Esophagus muscularis mucosa (tissue), 4 donors: ENCODE measurements around the gene TIMM22. TPM values are rescaled to one million over a fixed set of nuclear protein-coding genes. Genes with fewer than 3 reads are reported as not detected.
"Not testable (repeated sequence)": the region's sequence is repeated elsewhere in the genome, so short reads cannot be mapped to it uniquely, and the experiment has no call there.

ENCODE experiments used
- DNase-seq: peaks from one replicate; pipeline ENCODE4 v3.0.0-alpha.2; 2017; ENCODE audit errors: extremely low spot score
- H3K27ac ChIP-seq, 4 donors: fragments of 200-600 bp; sonication (generic); replicated peaks in 1 of 4; 1 replicate in 3 of 4; 2 replicates in 1 of 4; pipeline ENCODE4 v1.5.1; 2016 to 2019; ENCODE audit warnings: mild to moderate bottlenecking in 1 of 4
- H3K27me3 ChIP-seq, 4 donors: fragments of 200-600 bp; sonication (generic); one replicate each; pipeline versions ENCODE4 v1.5.1 to v1.6.0; 2016 to 2019
- H3K36me3 ChIP-seq, 4 donors: fragments of 200-600 bp; sonication (generic); one replicate each; pipeline ENCODE4 v1.5.1; 2016 to 2019
- H3K4me1 ChIP-seq, 4 donors: fragments of 200-600 bp; sonication (generic); one replicate each; pipeline ENCODE4 v1.5.1; 2016 to 2019
- H3K4me3 ChIP-seq, 4 donors: fragments of 200-600 bp; sonication (generic); 1 replicate in 2 of 4; 2 replicates in 2 of 4; pipeline ENCODE4 v1.5.1; 2016 to 2019; ENCODE audit warnings: mild to moderate bottlenecking in 4 of 4, moderate library complexity in 1 of 4
- H3K9me3 ChIP-seq, 4 donors: fragments of 200-600 bp; sonication (generic); 1 replicate in 3 of 4; 2 replicates in 1 of 4; pipeline ENCODE4 v1.5.1; 2016 to 2019
- EP300 ChIP-seq: sonication (generic); formaldehyde crosslinking; IDR thresholded peaks from one replicate; pipeline ENCODE4 v1.6.1; 2017; ENCODE audit warnings: antibody characterized with exemption
- POLR2A ChIP-seq: fragments of 450-650 bp; IDR thresholded peaks from one replicate; pipeline ENCODE4 v1.6.1; 2017; ENCODE audit warnings: antibody characterized with exemption, moderate library complexity, mild to moderate bottlenecking, low read depth
- POLR2AphosphoS5 ChIP-seq, 2 donors: sonication (generic); formaldehyde crosslinking; IDR thresholded peaks; one replicate each; pipeline ENCODE4 v1.6.1; 2017; ENCODE audit warnings: antibody characterized with exemption in 2 of 2
- WGBS: methylation state at CpG from one replicate; pipeline ENCODE4 v1.1.5; 2018; 5-methylcytosine and 5-hydroxymethylcytosine counted together
- intact Hi-C: fragments of 100-400 bp; cut with DNase I; formaldehyde crosslinking; loops from one replicate; pipeline ENCODE4 v1.15.1; 2023
- total RNA-seq, 4 donors: library from RNA; depleted of rRNA; stranded (reverse); fragments of >200 nt; gene quantifications; one replicate each; pipeline versions ENCODE4 v1.1.0 to v1.2.1, GENCODE V29; 2016
- TF ChIP-seq, protein P1 (sequence below), 3 experiments: fragments of 200-600 bp in 2 of 3; fragments of 450-650 bp in 1 of 3; sonication (generic) in 2 of 3; IDR thresholded peaks; one replicate each; pipeline ENCODE4 v1.5.1; 2017 to 2019; ENCODE audit warnings: antibody characterized with exemption in 3 of 3, mild to moderate bottlenecking in 2 of 3, moderate library complexity in 1 of 3

The TIMM22 gene
- total RNA-seq, result 10 to 100 TPM; 14.1 to 17.9 (median 15.8) TPM

DNA sequence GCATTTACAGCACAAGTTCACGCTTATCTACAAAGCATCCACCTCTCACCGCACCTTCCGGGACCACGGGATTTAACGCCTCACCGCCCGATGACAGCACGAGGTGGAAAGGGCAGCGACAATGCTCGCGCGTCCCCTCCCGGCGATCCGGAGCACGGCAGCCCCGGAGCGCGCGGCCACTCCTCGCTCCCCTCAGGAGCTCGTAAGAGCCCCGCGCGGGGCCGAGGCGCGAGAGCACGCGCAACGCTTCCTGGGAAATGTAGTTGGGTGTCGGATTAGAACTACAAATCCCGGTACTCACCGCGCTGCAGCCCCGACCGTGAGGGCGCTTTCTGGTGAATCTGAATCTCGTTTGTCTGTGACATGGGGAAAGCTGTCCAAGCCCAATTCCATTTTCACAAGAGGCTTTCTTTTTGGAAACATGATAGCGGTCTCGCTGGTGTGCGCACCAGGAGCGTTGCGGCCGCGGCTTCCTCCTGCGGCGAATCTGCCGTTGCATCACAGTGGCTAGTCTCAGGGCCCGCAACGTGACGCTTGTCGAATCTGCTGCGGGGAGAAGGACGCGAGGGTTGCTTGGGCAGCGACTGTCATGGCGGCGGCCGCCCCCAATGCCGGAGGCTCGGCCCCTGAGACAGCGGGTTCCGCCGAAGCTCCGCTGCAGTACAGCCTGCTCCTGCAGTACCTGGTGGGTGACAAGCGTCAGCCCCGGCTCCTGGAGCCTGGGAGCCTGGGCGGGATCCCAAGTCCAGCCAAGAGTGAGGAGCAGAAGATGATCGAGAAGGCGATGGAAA, at the start of gene TIMM22:
Gene TIMM22 (plus strand): TSS at position 576 of the 791 bp plus-strand sequence. CDS start 14 bp downstream, at position 590.
- peak; percentile 98 for DNase-seq
- Histone ChIP-seq H3K27ac (peak within 1 kb of the TSS; percentile 87 to 89 (median 88)), H3K36me3 (peaks cover 0 to 25% (median 19%) of the 10 kb centered on the region in 4 donors), H3K4me3 (peak within 1 kb of the TSS; percentile 59 to 95 (median 88)), H3K4me1 (peaks cover 38 to 53% (median 50%) of the 10 kb centered on the region in 4 donors), H3K9me3 (no peaks in the 10 kb centered on the region), H3K27me3 (no peaks in the 10 kb centered on the region)
- WGBS, result under 1% methylated on average over 27 of the region's 71 CpGs
- intact Hi-C loops, result no loop called here
- TF ChIP-seq POLR2A, result peak; percentile 77
- TF ChIP-seq, protein P1, sequence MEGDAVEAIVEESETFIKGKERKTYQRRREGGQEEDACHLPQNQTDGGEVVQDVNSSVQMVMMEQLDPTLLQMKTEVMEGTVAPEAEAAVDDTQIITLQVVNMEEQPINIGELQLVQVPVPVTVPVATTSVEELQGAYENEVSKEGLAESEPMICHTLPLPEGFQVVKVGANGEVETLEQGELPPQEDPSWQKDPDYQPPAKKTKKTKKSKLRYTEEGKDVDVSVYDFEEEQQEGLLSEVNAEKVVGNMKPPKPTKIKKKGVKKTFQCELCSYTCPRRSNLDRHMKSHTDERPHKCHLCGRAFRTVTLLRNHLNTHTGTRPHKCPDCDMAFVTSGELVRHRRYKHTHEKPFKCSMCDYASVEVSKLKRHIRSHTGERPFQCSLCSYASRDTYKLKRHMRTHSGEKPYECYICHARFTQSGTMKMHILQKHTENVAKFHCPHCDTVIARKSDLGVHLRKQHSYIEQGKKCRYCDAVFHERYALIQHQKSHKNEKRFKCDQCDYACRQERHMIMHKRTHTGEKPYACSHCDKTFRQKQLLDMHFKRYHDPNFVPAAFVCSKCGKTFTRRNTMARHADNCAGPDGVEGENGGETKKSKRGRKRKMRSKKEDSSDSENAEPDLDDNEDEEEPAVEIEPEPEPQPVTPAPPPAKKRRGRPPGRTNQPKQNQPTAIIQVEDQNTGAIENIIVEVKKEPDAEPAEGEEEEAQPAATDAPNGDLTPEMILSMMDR (IDR thresholded peaks at IDR 0.05), result peak; percentile 93 to 99 (median 97)
- TF ChIP-seq EP300, result no peak
- TF ChIP-seq POLR2AphosphoS5 (IDR thresholded peaks at IDR 0.05), result peak; percentile 82 to 97

DNA sequence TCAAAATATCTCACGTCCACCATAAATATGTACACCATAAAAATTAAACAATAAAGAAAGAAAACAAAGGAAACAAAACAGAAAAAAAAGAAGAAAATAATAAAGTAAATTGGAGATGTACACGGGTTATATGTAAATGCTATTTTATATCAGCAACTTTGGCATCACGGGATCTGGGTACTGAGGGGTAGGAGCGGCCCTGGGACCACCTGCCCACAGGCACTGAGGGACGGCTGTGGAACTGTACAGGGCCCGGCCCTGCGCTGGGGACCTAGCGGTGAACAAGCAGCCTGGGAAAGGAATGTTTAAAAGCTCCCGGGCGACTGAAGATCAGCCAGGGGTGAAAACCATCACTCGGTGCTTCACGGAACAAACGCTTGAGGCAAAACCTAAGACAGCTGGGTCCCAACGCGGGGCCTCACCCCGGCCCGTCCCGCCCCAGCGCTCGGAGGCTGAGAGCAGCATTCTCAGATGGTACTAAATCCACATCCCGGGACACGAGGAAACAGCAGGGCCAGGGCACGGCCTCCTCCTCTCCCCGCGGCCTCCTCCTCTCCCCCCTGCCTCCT, 48.6 kb upstream of the TIMM22 start:
- Histone ChIP-seq H3K27me3 (no peaks in the 10 kb centered on the region), H3K27ac (peak overlapping the region; percentile 64 to 70 (median 68)), H3K36me3 (peaks cover 0 to 5% (median 0%) of the 10 kb centered on the region in 4 donors), H3K9me3 (no peaks in the 10 kb centered on the region), H3K4me1 (peaks cover 14 to 47% (median 44%) of the 10 kb centered on the region in 4 donors), H3K4me3 (peak overlapping the region in 1 of 4 donors; percentile 13)
- DNase-seq, result no peak
- intact Hi-C loops, result no loop called here
- WGBS, result 62% methylated on average over 23 of the region's 25 CpGs
- TF ChIP-seq, protein P1 (IDR thresholded peaks at IDR 0.05), result peak in 1 of 3 experiments; percentile 5
- no peak for TF ChIP-seq EP300
- no peak for TF ChIP-seq POLR2AphosphoS5 (IDR thresholded peaks at IDR 0.05)
- TF ChIP-seq POLR2A, result no peak

DNA sequence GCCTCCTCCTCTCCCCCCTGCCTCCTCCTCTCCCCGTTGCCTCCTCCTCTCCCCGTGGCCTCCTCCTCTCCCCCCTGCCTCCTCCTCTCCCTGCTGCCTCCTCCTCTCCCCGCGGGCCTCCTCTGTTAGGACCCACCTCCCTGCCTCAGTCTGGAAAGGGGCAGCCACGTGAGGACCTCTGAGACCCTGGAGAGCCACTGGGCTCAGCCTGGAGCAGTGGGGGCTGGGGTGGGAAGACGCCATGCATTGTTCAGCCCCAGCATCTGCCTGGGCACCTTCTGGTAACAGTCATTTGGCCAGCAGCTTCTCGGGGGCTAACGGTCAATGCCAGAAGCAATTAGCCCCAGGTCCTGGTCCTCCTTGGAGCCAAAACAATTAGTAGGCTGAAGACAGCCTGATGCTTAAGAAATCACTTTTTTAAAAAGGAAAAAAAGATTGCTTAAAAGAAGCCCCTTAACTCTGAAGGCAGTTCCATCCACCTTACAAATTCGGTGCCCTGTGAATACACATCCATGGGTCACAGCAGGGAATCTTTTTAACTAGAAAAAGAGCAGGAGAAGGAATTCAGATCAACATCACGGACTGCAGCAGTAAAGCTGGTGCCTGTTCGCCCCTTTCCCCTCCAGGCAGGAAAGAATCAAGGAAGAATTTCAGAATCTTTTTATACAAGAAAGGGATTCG, 47.2 kb upstream of the TIMM22 start:
- intact Hi-C loops, result no loop called here
- peak overlapping the region; percentile 77 to 90 (median 84) for H3K27ac ChIP-seq
- TF ChIP-seq EP300 (no peak), POLR2A (no peak), POLR2AphosphoS5 (IDR thresholded peaks at IDR 0.05) (no peak)
- TF ChIP-seq, protein P1 (IDR thresholded peaks at IDR 0.05), result no peak
- H3K4me3 ChIP-seq, result no peak overlapping the region
- peaks cover 19 to 46% (median 44%) of the 10 kb centered on the region in 4 donors for H3K4me1 ChIP-seq
- no peak for DNase-seq
- H3K27me3 ChIP-seq, result no peaks in the 10 kb centered on the region
- H3K9me3 ChIP-seq, result no peaks in the 10 kb centered on the region
- WGBS, result 44% methylated on average over 8 of the region's 12 CpGs
- H3K36me3 ChIP-seq, result peaks cover 0 to 5% (median 0%) of the 10 kb centered on the region in 4 donors

DNA sequence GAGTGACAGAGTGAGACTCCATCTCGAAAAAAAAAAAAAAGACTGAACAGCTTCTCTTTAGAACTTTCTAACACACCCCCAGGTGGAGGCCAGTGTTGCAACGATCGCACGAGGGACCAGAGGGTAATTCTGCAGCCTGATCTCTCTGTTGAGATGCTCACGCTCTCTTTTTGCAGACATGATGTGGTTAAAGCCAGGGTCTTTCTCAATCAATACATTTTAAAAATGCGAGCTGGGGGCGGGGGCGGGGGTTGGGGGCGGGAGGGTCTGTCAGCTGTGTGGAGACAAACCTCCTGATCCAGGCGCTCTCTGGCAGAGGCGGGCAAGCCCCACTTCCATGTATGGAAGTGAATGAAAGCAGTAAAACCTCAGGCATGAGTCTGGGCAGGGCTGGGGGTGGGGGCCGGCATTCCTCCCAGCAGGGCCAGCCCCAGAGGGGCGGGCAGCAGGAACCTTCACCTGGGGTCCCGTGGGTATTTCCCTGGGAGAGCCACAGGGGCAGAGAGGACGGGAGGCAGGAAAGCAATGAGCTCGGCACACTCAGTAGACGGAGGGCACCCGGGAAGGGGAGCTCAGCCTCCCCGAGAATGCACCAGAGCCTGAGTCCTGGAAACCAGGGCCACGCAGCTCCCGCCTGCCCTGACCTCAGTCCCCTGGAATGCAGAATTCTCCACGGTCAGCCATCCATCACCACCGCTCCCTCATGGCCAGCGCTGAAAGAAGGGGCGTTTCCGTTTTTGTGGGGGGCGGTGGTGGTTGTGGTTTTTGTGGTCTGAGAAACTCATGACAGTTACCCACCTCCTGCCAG, 45.4 kb upstream of the TIMM22 start:
- Histone ChIP-seq H3K9me3 (no peaks in the 10 kb centered on the region), H3K4me3 (peak overlapping the region; percentile 27 to 42 (median 36)), H3K36me3 (peaks cover 0 to 3% (median 0%) of the 10 kb centered on the region in 4 donors), H3K4me1 (peaks cover 21 to 52% (median 49%) of the 10 kb centered on the region in 4 donors), H3K27ac (peak overlapping the region; percentile 77 to 90 (median 84)), H3K27me3 (no peaks in the 10 kb centered on the region)
- TF ChIP-seq, protein P1 (IDR thresholded peaks at IDR 0.05), result peak in 1 of 3 experiments; percentile 10
- TF ChIP-seq POLR2AphosphoS5 (IDR thresholded peaks at IDR 0.05) (peak in 1 of 2 donors; percentile 35), EP300 (no peak)
- intact Hi-C loops, result no loop called here
- DNase-seq, result no peak
- 33% methylated on average over 19 of the region's 27 CpGs for WGBS

DNA sequence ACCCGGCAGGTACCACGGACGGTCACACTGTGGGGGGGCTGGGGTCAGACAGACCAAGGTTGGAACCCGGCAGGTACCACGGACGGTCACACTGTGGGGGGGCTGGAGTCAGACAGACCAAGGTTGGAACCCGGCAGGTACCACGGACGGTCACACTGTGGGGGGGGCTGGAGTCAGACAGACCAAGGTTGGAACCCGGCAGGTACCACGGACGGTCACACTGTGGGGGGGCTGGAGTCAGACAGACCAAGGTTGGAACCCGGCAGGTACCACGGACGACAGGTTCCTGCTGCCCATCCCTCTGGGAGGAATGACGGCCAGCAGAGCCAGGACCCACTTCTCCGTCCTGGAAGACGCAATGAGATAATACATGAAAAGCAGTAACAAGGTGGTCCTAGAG, 44.3 kb upstream of the TIMM22 start:
- H3K27me3 ChIP-seq, DNase-seq, H3K4me3 ChIP-seq, H3K9me3 ChIP-seq, intact Hi-C loops, H3K36me3 ChIP-seq: not testable (repeated sequence)
- H3K27ac ChIP-seq, result peak overlapping the region; percentile 60 to 90 (median 82)
- WGBS, result 94% methylated on average over 15 of the region's 18 CpGs
- peaks cover 21 to 62% (median 55%) of the 10 kb centered on the region in 4 donors for H3K4me1 ChIP-seq
